GM21737 (cell line): ENCODE data around the gene MED13.
"Not testable (repeated sequence)": the region's sequence is repeated elsewhere in the genome, so short reads cannot be mapped to it uniquely, and the experiment has no call there.

Experiments used
- ATAC-seq: cut with Tn5 transposase; IDR thresholded peaks from one replicate; pipeline ENCODE4 v1.9.1; 2021; ENCODE audit warnings: mild to moderate bottlenecking, moderate library complexity; ENCODE audit not compliant: unreplicated experiment

The MED13 gene

DNA sequence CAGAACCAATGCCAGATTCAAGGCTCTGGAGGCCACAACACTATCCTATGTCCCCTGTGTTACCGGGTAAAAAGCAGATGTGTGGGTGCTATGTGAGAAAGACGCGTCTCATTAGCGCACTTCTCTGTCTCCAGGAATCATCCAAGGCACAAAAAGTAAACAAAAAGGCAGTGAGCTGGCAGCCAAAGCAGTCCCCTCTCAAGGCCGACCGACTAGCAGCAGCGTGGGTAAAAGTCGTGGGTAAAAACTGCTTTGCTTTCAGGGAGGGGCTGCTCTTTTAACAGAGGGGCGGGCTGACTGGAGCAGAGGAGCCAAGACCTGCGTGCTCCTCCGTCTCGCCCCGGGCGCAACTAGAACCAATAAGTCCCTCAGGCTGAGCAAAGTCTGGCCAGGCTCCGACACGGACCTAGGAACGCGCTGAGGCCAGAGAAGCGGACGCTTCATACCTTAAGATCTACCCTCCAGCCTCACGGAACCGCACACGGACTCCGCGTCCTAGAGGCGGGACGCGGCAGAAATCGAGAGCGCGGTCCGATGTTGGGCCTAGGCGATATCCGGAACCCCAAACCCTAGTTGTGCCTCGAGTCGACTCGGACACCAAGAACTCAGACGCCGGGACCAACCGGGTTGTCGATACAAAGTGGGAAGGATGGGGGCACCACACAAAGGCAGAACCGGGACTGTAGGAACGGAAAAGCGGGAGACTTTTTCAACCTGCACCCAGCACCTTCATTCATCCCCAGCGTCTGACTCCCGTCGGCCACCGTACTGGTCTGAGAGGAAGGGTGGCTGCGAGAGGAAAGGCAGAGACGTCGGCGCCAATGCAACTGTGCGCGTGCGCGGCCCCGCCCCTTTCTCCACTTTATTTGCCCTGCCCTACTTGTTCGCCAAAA lies 137.6 kb downstream of the MED13 start, which contains the start of gene INTS2:
TSS of gene INTS2 (minus strand) at position 775 of the 893 bp plus-strand sequence. CDS start 1,338 bp downstream, outside the sequence.
- peak; percentile 73 for ATAC-seq

DNA sequence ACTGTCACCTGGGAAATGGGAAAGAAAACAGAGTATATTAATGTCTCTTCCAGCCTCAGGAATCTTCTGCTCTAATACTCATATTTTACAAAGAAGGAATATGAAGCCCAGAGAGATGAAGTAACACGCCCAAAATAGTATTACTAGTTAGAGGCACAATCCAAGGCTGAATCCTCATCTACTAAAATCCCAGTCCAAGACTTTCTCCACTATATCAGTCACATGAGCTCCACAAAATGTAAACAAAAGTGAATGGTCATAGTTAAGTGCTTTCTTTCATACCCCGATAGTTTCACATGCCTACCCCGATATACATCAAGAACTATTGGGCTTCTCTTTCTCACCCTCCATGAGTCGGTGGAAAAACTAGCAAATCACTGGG lies 138.3 kb downstream of the MED13 start:
- no peak for ATAC-seq

DNA sequence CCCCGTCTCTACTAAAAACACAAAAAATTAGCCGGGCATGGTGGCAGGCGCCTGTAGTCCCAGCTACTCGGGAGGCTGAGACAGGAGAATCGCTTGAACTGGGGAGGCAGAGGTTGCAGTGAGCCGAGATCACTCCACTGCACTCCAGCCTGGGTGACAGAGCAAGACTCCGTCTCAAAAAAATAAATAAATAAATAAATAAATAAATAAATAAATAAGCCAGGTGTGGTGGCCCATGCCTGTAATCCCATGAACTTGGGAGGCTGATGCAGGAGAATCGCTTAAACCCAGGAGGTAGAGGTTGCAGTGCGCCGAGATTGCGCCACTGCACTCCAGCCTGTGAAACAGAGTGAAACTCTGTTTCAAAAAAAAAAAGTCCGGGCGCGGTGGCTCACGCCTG lies 149.9 kb downstream of the MED13 start:
- not testable (repeated sequence) for ATAC-seq

DNA sequence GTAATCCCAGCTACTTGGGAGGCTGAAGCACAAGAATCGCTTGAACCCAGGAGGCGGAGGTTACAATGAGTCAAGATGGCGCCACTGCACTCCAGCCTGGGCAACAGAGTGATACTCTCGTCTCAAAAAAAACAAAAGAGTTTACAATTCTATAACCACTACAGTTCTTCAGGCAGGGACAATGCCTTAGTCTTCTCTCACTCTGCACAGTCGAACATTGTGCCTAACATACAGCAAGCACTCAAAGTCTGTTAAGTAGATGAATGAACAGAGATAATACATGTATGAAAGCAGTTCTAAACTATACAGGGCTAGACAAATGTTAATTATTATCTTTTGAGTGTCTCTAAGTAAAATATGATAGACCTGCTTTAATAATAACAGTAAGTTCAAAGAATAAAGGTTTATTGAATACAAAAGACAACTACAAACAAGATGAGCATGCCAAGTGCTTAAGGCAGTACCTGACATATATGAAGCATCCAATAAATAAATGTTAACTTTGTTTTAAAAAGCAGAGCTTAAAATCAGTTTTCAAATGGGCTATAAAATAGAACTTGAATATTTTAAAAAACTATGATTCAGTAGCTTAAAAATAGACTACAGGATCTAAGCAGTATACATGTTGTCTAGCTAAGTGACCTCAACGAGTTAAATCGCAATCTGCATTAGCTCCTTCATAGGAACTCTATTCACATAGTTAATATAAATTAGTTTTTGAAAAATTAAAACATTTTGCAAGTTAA lies 156.6 kb downstream of the MED13 start:
- ATAC-seq = no peak

DNA sequence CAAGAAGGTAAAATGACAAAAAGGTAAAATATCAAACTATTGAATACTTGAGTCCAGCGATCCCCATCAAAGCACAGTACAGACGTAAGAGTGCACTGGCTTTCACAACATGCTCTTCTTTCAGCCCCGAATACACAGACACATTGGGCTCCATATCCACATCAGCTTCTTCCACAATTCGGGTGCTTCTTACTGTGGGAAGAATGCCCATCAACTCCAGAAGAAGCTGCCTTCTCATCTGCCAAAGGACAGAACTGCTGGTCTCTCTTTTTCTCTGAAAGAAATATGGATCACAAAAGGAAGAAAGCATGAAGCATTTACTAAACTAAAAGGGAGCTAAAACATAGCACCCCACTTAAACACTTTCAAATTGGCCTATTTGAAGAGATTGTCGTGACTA lies 157.7 kb downstream of the MED13 start:
- no peak for ATAC-seq

DNA sequence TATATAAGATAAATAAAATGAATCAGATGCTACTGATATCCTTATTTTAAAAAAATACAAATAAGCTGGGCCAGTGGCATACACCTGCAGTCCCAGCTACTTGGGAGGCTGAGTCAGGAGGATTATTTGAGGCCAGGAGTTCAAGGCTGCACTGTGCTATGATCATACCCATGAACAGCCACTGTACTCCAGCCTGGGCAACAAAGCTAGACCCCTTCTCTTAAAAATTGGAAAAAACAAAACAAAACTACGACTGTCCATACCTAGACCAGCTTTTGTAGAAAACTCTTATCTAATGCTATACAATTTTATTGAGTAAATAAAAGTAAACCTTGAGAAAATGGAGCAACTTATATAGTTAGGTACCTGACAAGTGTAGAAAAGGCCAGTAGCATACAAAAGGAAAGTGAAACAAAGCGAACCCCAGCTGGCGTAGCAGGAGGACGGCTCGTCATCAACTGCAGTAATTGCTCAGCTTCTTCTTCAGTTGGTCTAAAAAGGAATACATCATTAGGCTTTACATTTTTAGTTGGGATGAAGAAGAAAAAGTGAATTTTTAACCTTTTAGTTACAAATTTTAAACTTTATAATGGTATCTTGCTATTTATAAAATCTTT lies 160.9 kb downstream of the MED13 start:
- ATAC-seq = no peak

DNA sequence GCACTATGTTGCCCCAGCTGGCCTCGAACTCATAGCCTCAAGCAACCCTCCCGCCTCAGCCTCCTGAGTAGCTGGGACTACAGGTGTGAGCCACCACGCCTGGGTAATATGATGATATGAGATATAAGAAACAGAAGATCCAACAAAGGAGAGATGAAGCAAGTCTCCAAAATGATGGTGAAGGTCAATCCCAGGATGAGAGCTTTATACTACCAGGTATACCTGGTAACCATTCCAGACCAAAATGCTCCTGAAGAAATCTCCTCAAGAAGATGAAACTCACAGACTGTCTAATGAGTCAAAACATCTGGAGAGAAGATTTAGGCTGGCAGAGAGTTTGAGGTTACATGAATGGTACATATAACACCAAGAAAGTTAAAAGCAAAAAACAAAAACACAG lies 161.8 kb downstream of the MED13 start:
- no peak for ATAC-seq

DNA sequence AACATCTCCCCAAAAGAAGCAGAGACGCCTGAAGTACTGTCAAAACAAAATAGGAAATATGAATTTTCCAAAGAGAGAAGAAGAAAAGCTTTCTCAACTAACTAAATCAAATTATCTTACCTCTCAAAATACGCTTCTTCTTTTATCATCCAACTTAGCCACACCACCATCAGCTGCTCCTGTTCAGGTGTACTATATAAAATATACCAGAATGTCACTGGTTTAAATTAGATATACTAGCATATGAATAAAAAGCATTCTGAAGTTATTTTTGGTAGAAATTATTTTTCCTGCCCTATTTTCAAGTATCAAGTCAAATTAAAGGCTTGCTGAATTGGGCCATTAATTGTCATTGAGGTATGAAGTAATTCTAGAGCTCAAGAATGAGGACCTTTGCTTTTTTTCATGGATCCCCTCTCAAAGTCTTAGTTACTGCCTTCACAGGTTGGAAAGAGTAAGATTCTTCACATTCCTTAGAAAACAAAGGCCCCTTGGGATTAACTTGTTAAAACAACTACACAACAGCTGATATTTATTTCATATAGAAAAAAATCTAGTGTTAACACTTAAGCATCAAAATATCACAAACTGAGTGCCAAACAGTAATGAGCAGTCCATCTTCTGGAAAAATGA lies 167.4 kb downstream of the MED13 start:
- ATAC-seq = no peak

DNA sequence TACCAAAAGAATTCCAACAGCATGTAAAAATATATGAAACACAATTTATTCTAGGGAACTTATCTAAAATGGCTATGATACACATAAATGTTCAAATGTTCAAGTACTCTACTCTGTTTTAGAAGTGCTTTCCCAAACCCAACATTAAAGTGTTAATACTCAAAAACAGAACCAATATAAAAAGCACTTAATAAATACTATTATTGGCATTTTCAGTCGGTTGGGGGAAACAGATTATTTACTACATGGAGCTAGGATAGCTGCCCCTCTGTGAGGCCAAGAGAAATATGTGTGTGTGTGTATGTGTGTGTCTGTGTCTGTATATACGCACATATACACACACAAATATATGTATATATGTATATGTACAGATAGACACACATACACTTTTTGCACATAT lies 169.7 kb downstream of the MED13 start:
- no peak for ATAC-seq

DNA sequence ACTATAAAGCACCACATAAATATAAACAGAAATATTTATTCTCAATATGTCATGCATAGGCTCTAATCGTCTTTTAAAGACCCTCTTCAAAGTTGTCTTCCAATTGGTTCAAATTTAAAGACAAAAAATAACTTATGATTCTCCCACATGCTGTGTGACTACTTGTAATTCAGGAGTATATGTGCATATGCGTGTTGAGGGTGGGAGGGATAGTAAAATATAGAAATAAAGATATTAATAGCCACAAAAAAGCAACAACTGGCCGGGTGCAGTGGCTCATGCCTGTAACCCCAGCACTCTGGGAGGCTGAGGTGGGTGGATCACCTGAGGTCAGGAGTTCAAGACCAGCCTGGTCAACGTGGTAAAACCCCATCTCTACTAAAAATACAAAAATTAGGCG lies 170.8 kb downstream of the MED13 start:
- not testable (repeated sequence) for ATAC-seq
